Naive thymus-derived CD8-positive, alpha-beta T cell (primary cell): ENCODE measurements around the gene TRIM43B. TPM values are rescaled to one million over a fixed set of nuclear protein-coding genes. Genes with fewer than 3 reads are reported as not detected.
"Not testable (repeated sequence)": the region's sequence is repeated elsewhere in the genome, so short reads cannot be mapped to it uniquely, and the experiment has no call there.

Experiments
- ATAC-seq, 2 donors: fragments of 150-1000 bp; cut with Tn5 transposase in 1 of 2; sonication (Bioruptor Pico), chemical (Tn5 transposase) in 1 of 2; 1 replicate in 1 of 2; 2 replicates in 1 of 2; pipeline ENCODE4 v1.10.0; 2021; ENCODE audit warnings: mild to moderate bottlenecking in 2 of 2, moderate library complexity in 2 of 2
- POLR2A ChIA-PET: fragments of 350-600 bp; sonication (Branson Sonifier 250); formaldehyde crosslinking; loops from one replicate; lab custom pipeline; 2021; ENCODE audit warnings: antibody characterized with exemption; lab: Charles Lee
- DNase-seq, 10 donors: peaks; one replicate each; pipeline versions ENCODE4 v3.0.0 to v3.0.0-alpha.2; 2020 to 2022
- H3K27ac Mint-ChIP-seq, 10 donors: one replicate each; pipeline ENCODE4 v1.8.0; 2020 to 2022; ENCODE audit warnings: mild to moderate bottlenecking in 10 of 10, mixed read lengths in 10 of 10, moderate library complexity in 4 of 10, inconsistent platforms in 1 of 10
- H3K27me3 Mint-ChIP-seq, 5 donors: one replicate each; pipeline ENCODE4 v1.8.0; 2021 to 2022; ENCODE audit warnings: mixed read lengths in 5 of 5
- H3K36me3 Mint-ChIP-seq, 3 donors: one replicate each; pipeline ENCODE4 v1.8.0; 2020 to 2022; ENCODE audit warnings: mixed read lengths in 3 of 3, mild to moderate bottlenecking in 2 of 3, inconsistent platforms in 1 of 3
- H3K4me1 Mint-ChIP-seq, 4 donors: one replicate each; pipeline ENCODE4 v1.8.0; 2021 to 2022; ENCODE audit warnings: mixed read lengths in 4 of 4
- H3K4me3 Mint-ChIP-seq, 10 donors: one replicate each; pipeline ENCODE4 v1.8.0; 2020 to 2022; ENCODE audit warnings: mild to moderate bottlenecking in 10 of 10, mixed read lengths in 10 of 10, moderate library complexity in 6 of 10, inconsistent platforms in 1 of 10
- H3K9me3 Mint-ChIP-seq, 9 donors: one replicate each; pipeline ENCODE4 v1.8.0; 2020 to 2022; ENCODE audit warnings: mixed read lengths in 9 of 9, mild to moderate bottlenecking in 3 of 9, inconsistent platforms in 1 of 9, moderate library complexity in 1 of 9
- polyA plus RNA-seq, 3 donors: library from polyadenylated mRNA; unstranded; fragments of 300-500 nt; fragmentation: Illumina TruSeq; gene quantifications; one replicate each; pipeline ENCODE4 v1.2.3, GENCODE V29; 2021
- total RNA-seq, 8 experiments: library from RNA in 2 of 8; stranded (reverse) in 2 of 8; gene quantifications; one replicate each; pipeline ENCODE4 v1.2.3 and lab custom pipeline; 2021 to 2026

Gene TRIM43B
- total and polyA plus RNA-seq, 5 experiments from 2014 or later = not detected

- DNase-seq, H3K4me3 Mint-ChIP-seq, H3K36me3 Mint-ChIP-seq, H3K4me1 Mint-ChIP-seq, POLR2A ChIA-PET, ATAC-seq, H3K27ac Mint-ChIP-seq, H3K27me3 Mint-ChIP-seq, H3K9me3 Mint-ChIP-seq: not testable (repeated sequence)
Measured at GRCh38 chr2:95475025-95475424, 9.5 kb downstream of the TRIM43B start.

- H3K27ac Mint-ChIP-seq, H3K27me3 Mint-ChIP-seq, DNase-seq, POLR2A ChIA-PET, H3K9me3 Mint-ChIP-seq, H3K4me3 Mint-ChIP-seq, H3K36me3 Mint-ChIP-seq, H3K4me1 Mint-ChIP-seq, ATAC-seq: not testable (repeated sequence)
Measured at GRCh38 chr2:95467984-95468383, 16.6 kb downstream of the TRIM43B start.

- DNase-seq, H3K36me3 Mint-ChIP-seq, H3K4me3 Mint-ChIP-seq, ATAC-seq, H3K27me3 Mint-ChIP-seq, H3K4me1 Mint-ChIP-seq, H3K9me3 Mint-ChIP-seq, H3K27ac Mint-ChIP-seq, POLR2A ChIA-PET: not testable (repeated sequence)
Measured at GRCh38 chr2:95466572-95466971, 18.0 kb downstream of the TRIM43B start.

GRCh38 chr2:95463292-95463691 is 21.3 kb downstream of the TRIM43B start:
- POLR2A ChIA-PET, H3K9me3 Mint-ChIP-seq, H3K27me3 Mint-ChIP-seq, H3K4me1 Mint-ChIP-seq, ATAC-seq, DNase-seq, H3K4me3 Mint-ChIP-seq, H3K36me3 Mint-ChIP-seq, H3K27ac Mint-ChIP-seq: not testable (repeated sequence)

- H3K27me3 Mint-ChIP-seq, H3K27ac Mint-ChIP-seq, POLR2A ChIA-PET, DNase-seq, H3K9me3 Mint-ChIP-seq, H3K4me1 Mint-ChIP-seq, H3K4me3 Mint-ChIP-seq, ATAC-seq, H3K36me3 Mint-ChIP-seq: not testable (repeated sequence)
Measured at GRCh38 chr2:95445317-95445716, 39.2 kb downstream of the TRIM43B start.

- H3K4me3 Mint-ChIP-seq, H3K27ac Mint-ChIP-seq, ATAC-seq, H3K9me3 Mint-ChIP-seq, POLR2A ChIA-PET, DNase-seq, H3K27me3 Mint-ChIP-seq, H3K36me3 Mint-ChIP-seq, H3K4me1 Mint-ChIP-seq: not testable (repeated sequence)
Measured at GRCh38 chr2:95442474-95443099, 42.0 kb downstream of the TRIM43B start.

GRCh38 chr2:95435872-95436209 is 48.7 kb downstream of the TRIM43B start:
- H3K4me1 Mint-ChIP-seq, H3K4me3 Mint-ChIP-seq, H3K9me3 Mint-ChIP-seq, H3K36me3 Mint-ChIP-seq, POLR2A ChIA-PET, H3K27ac Mint-ChIP-seq, ATAC-seq, DNase-seq: not testable (repeated sequence)
- peaks cover 0 to 10% (median 4%) of the 10 kb centered on the region in 5 donors for H3K27me3 Mint-ChIP-seq

- peaks cover 0 to 10% (median 4%) of the 10 kb centered on the region in 5 donors for H3K27me3 Mint-ChIP-seq
- H3K27ac Mint-ChIP-seq, H3K36me3 Mint-ChIP-seq, ATAC-seq, POLR2A ChIA-PET, H3K4me1 Mint-ChIP-seq, DNase-seq, H3K9me3 Mint-ChIP-seq, H3K4me3 Mint-ChIP-seq: not testable (repeated sequence)
Measured at GRCh38 chr2:95435162-95435871, 49.2 kb downstream of the TRIM43B start.

- ATAC-seq, POLR2A ChIA-PET: not testable (repeated sequence)
- H3K27me3 Mint-ChIP-seq = peaks cover 0 to 10% (median 4%) of the 10 kb centered on the region in 5 donors
Measured at GRCh38 chr2:95434507-95435076, 50.0 kb downstream of the TRIM43B start.

GRCh38 chr2:95433973-95434372 is 50.6 kb downstream of the TRIM43B start:
- H3K27me3 Mint-ChIP-seq = peaks cover 0 to 10% (median 4%) of the 10 kb centered on the region in 5 donors
- H3K9me3 Mint-ChIP-seq, H3K4me1 Mint-ChIP-seq, H3K4me3 Mint-ChIP-seq, DNase-seq, ATAC-seq, POLR2A ChIA-PET, H3K27ac Mint-ChIP-seq, H3K36me3 Mint-ChIP-seq: not testable (repeated sequence)

More at GRCh38 chr2:95434507-95435076, 50.0 kb downstream of the TRIM43B start:
- not testable (repeated sequence) for H3K36me3 Mint-ChIP-seq, H3K4me1 Mint-ChIP-seq, DNase-seq, H3K4me3 Mint-ChIP-seq, H3K9me3 Mint-ChIP-seq, H3K27ac Mint-ChIP-seq

- ATAC-seq, H3K9me3 Mint-ChIP-seq, H3K36me3 Mint-ChIP-seq, DNase-seq, POLR2A ChIA-PET, H3K4me1 Mint-ChIP-seq, H3K27ac Mint-ChIP-seq, H3K4me3 Mint-ChIP-seq: not testable (repeated sequence)
- peaks cover 0 to 10% (median 4%) of the 10 kb centered on the region in 5 donors for H3K27me3 Mint-ChIP-seq
Measured at GRCh38 chr2:95433373-95433772, 51.2 kb downstream of the TRIM43B start.

- DNase-seq, ATAC-seq, H3K4me1 Mint-ChIP-seq, H3K9me3 Mint-ChIP-seq, H3K4me3 Mint-ChIP-seq, H3K36me3 Mint-ChIP-seq, H3K27ac Mint-ChIP-seq, POLR2A ChIA-PET: not testable (repeated sequence)
- peaks cover 0 to 10% (median 4%) of the 10 kb centered on the region in 5 donors for H3K27me3 Mint-ChIP-seq
Measured at GRCh38 chr2:95429748-95430467, 54.6 kb downstream of the TRIM43B start.
